ENCODE measurements around the gene C16orf92. TPM values are rescaled to one million over a fixed set of nuclear protein-coding genes. Genes with fewer than 3 reads are reported as not detected.

C16orf92 gene
- total and polyA plus RNA-seq, 2 of the 13 experiments (the other 11 are each of a cell fraction or from before 2014, with no cell fraction given): not detected

GRCh38 chr16:30016555-30017276 is 6.3 kb upstream of the C16orf92 start (continued):
- TF ChIP-seq MEIS1 (CRISPR knock-in tag; IDR thresholded peaks at IDR 0.05; ENCODE audit: borderline replicate concordance) (0 out of 2 replicates have a peak, but pooled peaks have one; percentile 40), THAP11 (CRISPR knock-in tag; IDR thresholded peaks at IDR 0.05) (0 out of 2 replicates have a peak, but pooled peaks have one; percentile 28), FOXA3 (CRISPR knock-in tag; IDR thresholded peaks at IDR 0.05) (peak; percentile 90), ZNF350 (CRISPR knock-in tag; IDR thresholded peaks at IDR 0.05; ENCODE audit: borderline replicate concordance, low read depth) (peak; percentile 24; the same call in 1 of the 2 replicates), ZNF17 (CRISPR knock-in tag; IDR thresholded peaks at IDR 0.05) (no peak), SAP130 (CRISPR knock-in tag; IDR thresholded peaks at IDR 0.05; ENCODE audit: low read depth) (peak; percentile 49; the same call in 1 of the 2 replicates), TRIM22 (IDR thresholded peaks at IDR 0.05) (no peak), ZBTB7B (CRISPR knock-in tag; IDR thresholded peaks at IDR 0.05) (0 out of 2 replicates have a peak, but pooled peaks have one; percentile 40), HMGXB3 (CRISPR knock-in tag; IDR thresholded peaks at IDR 0.05; ENCODE audit: borderline replicate concordance) (no peak)
